GM21390 (cell line): ENCODE measurements around the gene NOSTRIN.
"Not testable (repeated sequence)": the region's sequence is repeated elsewhere in the genome, so short reads cannot be mapped to it uniquely, and the experiment has no call there.

Source experiments
- ATAC-seq: cut with Tn5 transposase; IDR thresholded peaks from one replicate; pipeline ENCODE4 v1.9.1; 2021; ENCODE audit not compliant: unreplicated experiment

The NOSTRIN gene, protein sequence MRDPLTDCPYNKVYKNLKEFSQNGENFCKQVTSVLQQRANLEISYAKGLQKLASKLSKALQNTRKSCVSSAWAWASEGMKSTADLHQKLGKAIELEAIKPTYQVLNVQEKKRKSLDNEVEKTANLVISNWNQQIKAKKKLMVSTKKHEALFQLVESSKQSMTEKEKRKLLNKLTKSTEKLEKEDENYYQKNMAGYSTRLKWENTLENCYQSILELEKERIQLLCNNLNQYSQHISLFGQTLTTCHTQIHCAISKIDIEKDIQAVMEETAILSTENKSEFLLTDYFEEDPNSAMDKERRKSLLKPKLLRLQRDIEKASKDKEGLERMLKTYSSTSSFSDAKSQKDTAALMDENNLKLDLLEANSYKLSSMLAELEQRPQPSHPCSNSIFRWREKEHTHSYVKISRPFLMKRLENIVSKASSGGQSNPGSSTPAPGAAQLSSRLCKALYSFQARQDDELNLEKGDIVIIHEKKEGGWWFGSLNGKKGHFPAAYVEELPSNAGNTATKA

DNA sequence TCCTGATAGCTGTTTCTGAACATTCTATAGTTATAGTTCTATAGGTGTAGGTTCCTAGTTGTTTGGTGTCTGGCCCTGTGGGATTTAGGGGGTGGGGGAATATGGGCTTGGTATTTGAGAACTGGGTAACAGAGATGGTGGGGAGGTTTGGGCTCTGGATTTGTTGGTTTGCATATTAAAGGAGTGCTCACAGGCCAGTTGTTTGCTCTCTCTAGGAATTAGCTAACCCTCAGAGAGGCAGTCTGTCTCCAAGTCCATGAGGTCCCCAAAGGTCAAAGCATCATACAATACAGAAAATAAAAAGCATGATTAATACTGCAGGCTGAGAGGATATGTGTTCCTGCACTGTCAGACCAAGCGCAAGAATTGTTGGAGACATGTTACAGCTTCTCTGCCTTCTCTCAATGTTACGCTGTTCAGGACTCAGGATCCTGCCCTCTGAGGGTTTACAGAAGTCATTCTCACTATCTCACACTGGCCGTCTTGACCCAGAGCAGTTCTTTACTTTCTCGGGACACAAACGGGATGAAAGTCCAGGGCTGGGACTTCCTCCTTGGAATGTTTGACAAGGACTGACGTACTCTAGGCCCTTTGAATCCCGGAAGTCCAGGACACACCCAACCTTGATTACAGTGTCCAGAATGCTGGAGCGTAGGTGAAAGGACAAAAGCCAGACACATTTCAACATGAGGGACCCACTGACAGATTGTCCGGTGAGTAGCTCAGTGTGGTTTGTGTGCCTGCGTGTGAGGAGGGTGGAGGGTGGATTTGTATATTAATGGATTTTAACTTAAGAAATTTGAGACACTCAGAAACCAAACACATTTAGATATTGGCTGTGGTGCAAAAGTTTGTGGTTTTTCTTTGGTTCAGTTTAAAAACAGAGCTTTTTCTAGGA, at the start of gene NOSTRIN:
Gene NOSTRIN, plus strand, starts transcription at position 677 of the 898 bp plus-strand sequence. Its CDS starts 10 bp downstream, at position 687.
- no peak for ATAC-seq

DNA sequence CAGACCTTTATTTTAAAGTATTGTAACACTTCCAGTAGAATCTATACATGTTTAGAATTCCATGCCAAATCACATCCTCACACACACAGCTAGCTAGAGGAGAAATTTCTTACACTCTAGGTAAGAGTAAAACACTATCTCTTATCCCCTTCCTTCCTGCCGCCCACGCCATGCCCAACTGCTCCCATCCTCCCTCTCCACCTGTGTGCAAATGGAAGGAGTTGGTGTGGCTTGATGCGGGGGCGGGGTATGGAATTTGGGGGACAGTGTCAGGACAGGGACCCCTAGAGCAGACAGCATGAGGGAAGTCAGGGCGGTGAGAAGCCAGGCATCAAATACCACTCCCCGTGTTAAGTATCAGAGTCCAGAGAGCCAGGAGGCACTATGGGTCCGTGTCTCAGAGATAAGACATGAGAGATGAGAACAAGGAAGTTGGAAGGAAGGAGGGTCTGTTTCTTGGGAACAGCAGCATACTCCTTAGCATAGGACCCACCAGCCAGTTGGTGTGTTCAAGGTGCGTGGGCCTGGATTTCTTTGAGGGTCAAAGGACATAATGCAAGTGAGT, 48.6 kb upstream of the NOSTRIN start:
- ATAC-seq = no peak

DNA sequence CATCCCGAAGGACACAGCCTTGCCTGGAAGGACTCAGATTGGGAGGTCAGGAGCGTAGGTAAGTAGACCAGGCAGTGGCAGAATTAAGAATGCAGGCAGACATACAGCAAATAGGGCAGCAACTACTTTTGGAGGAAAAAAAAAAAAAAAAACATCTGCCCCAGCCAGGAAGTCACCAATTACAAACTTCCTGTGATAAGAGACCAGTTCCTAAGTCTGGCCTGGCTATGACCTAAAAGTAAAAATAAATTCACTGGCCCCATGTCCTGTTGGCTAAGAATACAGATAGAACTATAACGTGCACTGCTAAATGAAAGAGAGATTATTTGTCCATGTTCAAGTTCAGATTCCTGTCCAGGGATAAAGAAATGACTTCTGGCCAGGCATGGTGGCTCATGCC, 45.2 kb upstream of the NOSTRIN start:
- no peak for ATAC-seq

DNA sequence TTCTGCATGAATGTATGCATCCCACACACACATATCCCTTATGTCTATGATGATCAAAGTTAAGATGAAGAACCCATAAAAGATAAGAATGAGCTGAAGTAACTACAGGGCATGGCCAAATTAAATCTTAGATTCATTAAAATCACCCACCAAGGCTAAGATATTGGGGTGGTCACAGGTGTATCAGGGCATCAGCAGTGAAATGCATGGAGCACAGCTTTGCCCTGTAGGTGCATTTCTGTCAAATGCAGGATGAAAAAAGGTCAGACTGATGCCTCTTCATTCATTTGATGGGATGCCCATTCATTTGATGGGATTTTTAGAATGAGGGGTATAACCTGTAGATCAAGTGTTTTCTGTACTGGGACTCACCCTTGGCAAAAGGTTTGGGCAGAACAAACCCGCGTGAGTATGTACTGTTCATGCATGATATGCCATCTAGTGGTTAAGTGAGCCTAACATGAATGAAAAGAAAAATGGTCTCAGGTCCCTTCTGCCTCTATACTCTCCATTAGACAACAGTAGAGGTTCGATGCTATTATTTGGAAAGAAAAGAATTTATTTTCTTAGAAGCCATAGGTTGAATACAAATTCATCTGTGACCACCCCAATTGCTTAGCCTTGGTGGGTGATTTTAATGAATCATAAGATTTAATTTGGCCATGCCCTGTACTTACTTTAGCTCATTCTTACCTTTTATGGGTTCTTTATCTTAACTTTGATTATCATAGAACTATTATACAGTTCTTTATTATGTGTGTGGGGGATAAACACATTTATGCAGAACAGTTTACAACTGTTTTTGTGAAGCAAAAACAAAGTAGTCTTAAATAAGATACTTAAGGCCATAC, 43.2 kb upstream of the NOSTRIN start:
- peak; percentile 82 for ATAC-seq

DNA sequence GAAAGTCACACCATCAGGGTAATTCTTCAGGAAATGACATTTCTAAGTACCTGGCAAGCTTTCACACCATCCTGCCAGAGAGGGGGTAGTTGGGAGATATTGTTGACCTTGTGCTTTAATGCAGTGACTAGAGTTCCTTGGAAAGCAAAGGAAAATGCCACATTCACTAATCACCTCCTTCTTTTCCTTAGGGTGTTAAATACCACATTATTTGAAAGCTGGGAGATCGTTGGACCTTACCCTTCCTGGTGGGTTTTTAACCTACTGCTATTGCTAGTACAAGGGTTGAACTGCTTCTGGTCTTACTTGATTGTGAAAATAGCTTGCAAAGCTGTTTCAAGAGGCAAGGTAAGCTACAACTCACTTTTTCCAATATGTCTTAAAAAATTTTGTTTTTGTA, 37.0 kb upstream of the NOSTRIN start:
- no peak for ATAC-seq

DNA sequence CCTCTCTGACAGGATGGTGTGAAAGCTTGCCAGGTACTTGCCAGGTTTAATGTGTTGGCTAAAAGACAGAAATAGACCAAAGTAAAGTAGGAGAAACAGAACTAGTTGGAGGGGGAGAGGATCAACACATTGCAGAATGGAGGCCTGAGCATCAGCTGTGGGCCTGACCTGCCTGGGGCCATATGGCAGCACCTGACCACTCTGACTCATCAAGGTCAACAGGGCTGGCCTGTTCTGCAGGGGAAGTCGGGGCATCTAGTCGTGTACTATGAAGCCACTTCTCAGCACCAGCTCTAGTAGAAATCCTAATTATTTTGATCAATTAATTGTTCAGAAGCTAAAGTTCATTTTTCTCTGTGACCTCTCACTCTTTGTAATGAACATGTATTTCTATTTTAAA, 35.8 kb upstream of the NOSTRIN start:
- no peak for ATAC-seq

DNA sequence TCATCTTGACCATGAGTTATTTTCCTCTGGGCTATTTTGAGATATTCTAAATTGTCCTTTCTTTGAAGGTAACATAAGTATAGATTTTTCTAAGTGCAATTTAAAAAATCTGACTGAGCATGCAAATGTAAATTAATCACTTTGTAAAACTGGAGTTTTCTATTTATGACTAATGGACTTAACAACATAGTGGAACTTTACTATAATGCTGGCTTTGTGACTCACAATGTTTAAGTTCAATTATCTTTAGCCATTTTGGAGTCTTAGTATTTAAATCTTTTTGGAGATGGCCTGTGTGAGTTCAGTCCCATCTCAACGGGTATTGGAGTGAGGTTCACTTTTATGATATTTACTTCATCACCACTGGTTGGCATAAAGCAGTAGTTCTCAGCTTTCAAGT, 35.2 kb upstream of the NOSTRIN start:
- no peak for ATAC-seq

DNA sequence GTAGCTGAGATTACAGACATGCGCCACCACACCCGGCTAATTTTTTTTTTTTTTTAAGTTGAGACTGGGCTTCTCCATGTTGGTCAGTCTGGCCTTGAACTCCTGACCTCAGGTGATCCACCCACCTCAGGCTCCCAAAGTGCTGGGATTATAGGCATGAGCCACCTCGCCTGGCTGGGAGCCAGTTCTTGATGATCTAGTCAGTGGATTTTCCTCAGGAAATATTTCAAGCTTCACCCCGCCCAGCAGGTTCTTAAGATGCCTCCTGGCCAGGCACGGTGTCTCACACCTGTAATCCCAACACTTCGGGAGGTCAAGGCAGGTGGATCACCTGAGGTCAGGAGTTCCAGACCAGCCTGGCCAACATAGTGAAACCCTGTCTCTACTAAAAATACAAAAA, 34.1 kb upstream of the NOSTRIN start:
- not testable (repeated sequence) for ATAC-seq

DNA sequence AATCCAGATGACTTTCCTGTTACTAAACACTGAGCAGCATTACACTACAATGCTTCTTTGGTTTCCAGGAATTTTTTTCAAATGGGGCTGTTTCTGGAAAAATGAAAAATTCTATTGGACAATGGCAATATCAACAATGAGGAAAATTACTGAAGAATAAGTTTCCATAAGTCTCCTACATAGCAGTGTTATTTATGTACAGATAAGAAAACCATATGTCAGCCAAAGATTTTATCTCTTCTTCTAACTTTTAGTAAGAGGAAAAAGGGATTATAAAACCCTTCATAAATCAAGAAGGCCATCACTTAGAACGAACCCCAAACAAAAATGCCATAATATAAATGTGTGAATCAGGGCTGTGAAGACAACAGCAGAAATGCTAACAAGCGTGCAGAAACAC, 31.6 kb upstream of the NOSTRIN start:
- no peak for ATAC-seq

DNA sequence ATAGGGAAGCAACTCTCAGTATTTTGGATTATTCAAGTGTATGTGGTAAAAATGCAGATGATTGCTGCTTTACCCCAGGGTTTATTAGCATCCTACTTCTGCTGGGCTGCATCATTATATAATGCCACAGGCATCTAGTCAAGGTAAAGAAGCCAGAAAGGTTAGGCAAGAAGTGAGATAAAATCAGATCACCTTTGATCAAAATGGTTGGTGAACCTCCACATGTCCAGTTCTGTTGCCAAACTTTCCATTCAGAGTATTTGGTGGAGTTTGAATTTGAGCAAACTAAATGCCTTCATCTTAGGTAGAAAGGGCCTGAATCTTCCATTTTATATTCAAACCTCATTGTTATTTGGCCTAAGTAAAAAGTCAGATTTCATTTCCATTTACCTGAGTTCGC, 29.7 kb upstream of the NOSTRIN start:
- no peak for ATAC-seq

DNA sequence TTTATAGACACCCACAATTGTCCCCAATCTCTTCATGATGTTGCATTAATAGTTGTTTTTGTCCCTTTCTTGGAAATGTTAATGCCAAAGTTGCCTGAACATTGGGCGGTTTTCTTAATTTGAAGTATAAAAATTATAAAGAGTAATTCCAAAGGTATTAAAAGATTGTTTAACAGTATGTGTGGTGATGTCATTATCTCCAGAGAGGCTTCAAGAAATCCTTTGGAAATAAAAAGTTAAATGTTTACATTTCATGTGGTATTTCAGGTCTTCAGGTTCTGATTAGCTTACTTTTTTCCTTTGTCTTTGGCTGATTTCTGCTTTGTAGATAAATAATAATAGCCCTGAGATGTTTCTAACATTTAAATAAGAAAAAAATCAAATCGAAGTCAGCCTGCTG, 29.3 kb upstream of the NOSTRIN start:
- ATAC-seq = no peak

DNA sequence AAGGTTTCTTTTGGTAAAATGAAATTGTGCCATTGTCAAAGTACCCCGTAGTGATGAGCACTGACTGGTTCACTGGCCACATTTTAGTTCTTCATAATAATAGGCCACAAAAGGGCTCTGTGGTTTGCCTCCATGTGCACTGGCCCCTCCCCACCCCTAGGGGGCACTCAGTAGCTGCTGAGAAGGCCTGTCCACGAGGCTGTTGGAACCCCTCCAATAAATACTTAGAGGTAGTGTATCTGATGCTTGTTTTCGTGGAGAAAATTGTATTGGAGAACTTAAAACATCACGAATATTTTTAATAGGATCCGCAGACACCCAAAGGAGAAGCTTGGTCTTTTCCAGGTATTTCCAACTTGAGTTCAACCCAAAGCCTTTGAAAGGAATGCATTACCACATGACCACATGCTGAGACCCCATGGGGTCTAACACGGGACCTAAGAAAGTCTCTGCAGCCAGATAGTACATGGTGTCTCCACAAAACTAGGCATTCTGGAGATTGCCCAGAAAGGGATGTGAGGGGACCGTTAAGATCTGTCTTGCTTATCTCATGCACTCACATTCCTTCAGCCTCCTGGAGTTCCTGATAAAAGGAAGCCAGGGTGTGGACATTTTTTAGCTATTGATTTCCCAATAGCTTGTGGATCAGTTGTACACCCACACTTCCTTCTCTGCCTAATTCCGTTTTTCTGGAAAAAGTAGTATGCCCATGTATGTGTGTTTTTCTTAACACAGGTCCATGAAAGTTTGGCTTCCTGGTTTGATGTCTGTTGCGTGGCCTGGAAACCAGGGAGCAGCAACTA, 28.5 kb upstream of the NOSTRIN start:
- ATAC-seq = no peak

DNA sequence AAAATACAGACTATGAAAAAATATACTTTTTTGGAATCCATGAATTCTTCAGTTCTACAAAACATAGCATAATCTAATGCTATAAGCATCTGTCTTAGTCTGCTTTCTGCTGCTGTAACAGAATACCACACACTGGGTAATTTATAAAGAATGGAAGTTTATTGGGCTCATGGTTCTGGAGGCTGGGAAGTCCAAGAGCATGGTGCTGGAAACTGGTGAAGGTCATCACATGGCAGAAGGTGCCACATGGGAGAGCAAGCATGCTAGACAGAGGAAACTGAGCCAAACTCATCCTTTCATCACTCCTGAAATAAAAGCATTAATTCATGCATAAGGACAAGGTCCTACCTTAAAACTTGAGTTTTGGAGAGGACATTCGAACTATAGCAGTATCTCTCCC, 26.6 kb upstream of the NOSTRIN start:
- no peak for ATAC-seq

DNA sequence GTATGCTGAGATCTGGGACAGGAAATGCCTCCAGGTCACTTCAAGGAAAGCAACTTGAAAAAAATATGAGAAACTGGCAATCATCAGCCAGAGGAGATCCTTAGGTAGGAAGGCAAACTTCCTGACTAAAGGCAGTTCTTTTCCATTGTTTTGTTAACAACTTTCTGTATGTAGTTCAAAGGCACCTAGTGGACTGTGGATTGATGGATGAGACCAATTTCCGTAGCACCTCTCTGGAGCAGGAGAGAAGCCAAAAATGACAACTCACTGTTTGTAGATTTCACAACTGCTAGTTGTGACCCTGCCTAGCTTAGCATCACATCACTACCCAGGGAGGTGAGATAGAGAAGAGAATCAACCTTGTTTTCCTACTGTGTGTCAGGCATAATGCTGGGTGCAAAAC, 21.8 kb upstream of the NOSTRIN start:
- ATAC-seq = no peak

DNA sequence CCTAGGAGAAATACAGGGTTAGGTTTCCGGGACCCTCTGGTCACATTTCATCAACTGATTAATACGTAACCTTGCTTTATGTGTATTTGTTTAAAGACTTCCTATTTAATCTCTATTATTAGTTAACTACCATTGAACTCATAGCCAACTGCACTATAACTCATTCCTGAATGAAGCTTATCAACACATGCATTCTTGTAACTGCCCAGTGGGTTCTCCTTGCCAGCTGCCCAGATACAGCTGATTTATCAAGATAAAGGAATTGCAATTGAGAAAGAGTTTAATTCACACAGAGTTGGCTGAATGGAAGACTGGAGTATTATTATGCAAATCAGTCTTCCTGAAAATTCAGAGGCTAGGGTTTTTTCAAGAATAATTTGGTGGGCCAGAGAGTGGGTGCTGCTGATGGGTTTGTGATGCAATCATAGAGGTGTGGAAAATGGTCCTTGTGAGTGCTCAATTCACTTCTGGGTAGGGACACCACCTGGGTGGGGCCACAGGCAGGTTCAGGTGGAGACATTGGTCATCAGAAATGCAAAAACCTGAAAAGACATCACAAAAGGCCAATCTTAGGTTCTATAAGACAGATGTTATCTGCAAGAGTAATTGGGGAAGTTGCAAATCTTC, 21.1 kb upstream of the NOSTRIN start:
- no peak for ATAC-seq

DNA sequence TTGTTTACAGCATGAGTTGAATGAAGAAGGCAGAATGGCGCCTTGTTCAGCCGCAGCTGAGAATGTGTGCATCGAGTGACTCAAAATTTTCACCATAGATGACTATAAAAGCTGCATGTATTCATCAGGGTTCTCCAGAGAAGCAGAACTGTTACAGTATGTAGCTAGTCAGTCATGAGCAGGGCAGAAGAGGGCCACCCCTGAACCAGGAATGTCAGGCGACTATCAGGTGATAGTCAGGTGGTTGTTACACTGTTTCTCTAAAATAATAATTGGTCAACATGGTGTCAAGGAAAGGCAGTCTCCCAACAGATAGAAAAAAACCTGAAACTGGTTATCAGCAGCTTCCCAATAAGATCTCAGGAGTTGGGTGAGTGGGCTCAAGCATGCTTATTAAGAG, 20.2 kb upstream of the NOSTRIN start:
- ATAC-seq = no peak

DNA sequence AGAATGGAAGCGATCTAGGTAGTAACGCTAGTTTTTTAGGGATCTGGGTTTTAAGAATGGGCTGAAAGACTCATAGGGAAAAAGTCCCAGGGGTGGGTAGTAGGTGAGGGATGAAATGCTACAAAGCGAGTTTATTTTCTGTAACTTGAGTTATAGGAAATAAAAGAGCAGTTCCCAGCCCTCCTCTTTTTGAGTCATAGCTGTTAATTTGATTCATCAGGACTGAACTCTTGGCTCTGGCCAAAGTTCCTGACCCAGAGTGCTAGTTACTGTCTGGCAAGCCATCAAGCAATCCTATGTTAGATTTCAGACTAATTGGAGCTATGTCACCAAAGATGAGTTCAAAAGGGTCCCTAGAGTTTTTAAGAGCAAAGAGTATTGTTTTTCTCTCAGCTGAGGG, 17.4 kb upstream of the NOSTRIN start:
- ATAC-seq = no peak

DNA sequence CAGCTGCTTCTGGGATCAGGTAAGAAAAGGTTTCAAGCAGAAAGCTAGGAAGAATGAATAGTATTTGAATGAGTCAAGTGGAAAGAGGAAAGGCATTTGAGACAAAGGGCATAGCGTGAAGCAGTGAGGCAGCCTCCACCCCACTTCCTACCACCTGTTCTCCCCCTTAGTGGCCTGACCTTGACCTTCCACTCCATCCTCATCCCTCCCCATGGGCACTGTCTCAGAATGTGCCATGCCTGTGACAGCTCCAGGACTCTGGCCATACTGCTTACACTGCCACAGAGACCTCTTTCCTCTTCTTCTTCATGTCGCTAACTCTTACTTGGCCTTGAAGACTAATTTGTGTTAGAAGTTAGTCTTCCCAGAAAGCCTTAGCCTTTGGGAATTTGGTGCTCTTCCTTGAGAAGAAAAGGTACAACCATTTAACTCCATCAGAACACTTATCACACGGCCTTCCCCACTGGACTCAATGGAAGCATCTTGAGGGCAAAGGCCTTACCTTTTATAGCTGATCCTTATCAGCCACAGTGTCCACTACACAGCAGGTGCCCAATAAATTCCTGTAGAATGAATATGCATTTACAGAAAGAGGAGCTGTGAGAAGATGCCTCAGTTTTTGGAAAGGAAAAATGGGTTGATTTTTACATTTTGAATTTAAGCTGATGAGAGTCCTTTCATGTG, 15.2 kb upstream of the NOSTRIN start:
- no peak for ATAC-seq
